ENCODE data around the gene COL18A1. TPM values are rescaled to one million over a fixed set of nuclear protein-coding genes. Genes with fewer than 3 reads are reported as not detected.
A peak's percentile ranks its signal among the peaks of the same experiment; 100 is the strongest.

The COL18A1 gene
- total RNA-seq, 1 donor from 2014 or later: 174 TPM

DNA sequence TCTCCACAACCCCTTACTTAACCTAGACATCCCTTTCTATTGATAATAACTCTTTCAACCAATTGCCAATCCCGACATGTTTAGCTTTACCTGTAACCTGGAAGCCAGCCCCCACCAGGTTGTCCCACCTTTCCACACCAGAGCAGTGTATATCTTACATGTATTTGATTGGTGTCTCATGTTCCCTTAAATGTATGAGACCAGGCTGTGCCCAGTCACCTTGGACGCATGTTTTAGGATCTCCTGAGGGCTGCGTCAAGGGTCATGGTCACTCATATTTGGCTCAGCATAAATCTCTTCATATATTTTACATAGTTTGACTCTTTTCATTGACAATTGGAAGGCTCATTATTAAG, 142.6 kb downstream of the COL18A1 start:
- no peak for DNase-seq

DNA sequence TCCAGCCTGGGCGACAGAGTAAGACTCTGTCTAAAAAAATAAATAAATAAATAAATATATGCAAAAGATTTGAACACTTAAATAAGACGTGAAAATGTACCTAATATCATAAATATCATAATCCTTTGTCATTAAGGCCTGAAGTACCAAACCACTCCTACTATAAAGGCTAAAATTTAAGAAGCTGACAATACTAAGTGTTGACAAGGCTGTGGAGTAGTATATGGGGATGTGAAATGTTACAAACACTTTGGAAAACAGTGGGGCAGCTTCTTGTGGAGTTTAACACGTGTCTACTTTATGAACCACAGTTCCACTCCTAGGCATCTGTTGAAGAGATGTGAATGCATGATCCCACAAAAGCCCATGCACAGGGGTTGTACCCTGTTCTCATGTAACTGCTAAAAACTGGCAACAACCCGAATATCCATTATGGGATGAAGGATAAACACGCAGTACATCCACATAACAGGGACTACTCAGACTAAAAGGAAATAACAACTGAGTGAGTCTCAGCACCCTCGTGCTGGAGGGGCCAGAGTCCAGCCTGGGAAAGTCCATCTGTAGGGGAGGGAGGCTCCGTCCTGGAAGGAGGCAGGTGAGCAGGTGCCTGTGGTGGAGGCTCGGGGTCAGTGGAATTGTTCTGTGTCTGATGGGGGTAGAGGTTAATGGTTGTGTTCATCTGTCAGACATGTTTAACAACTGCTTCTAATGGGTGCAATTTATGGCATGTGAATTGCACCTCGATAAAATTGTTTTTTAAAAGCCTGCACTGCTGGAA, 143.9 kb downstream of the COL18A1 start:
- DNase-seq: no peak

DNA sequence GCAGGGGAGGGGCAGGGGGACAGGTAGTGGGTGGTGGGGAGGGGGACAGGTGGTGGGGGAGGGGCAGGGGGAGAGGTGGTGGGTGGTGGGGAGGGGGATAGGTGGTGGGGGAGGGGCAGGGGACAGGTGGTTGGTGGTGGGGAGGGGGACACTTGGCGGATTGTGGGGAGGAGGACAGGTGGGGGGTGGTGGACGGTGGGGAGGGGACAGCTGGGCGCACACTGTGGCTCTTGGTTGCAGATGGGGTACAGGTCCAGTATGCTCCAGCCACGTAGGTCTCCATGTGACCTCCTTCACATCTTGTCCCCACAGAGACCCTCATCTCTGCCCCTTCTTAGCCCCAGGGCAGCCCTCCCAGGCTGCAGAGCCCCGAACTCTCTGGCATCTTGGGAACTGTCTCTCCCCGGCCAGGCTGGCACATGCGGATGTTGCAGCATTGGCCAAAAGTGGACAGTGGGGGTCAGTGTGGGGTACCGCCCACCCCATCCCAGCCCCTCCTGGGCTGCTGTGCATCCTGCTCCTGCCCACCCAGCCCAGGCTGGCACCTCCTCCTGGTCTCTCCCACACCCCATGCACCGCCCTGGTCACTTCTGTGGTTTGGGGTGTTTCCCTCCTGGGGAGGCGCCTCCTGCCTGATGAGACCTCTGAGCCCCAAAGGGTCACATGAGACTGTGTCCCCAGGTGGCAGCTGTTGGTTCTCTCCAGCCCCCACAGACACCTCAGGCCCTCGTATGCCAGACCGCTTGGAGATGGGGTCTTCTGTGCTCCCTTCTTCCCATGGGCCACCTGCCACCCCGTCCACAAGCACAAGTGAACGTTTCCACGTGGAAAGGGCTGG, 144.9 kb downstream of the COL18A1 start:
- DNase-seq: no peak

DNA sequence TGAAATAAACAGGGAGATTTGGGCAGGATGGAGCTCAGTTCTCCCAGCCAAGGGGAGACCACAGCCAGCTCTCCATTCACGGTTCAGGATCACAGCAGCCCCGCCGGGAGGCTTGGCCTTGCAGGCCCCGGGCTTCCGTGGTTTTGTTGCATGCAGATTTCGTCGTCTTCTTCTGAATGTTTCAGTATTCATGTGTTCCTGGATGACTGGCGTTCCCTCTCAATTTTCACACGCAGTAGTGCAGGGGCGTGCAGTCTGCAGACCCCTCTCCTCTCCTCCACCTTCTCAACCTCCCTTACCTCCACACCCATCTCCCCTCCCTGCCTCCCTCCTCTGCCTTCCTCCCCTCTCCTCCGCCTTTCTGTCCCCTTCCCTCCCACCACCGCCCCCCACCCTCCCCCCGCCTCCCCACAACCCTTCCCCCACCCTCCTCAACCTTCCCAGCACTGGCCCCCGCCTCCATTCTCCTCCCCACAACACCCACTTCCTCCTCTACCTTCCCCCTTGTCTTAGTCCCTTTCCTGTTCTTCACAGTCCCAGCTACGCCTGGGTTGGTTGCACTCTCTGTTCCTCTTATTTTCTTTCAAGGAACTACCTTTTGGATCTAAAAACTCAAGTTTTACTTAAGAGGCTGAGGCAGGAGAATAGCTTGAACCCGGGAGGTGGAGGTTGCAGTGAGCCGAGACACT, 145.7 kb downstream of the COL18A1 start:
- DNase-seq: no peak

DNA sequence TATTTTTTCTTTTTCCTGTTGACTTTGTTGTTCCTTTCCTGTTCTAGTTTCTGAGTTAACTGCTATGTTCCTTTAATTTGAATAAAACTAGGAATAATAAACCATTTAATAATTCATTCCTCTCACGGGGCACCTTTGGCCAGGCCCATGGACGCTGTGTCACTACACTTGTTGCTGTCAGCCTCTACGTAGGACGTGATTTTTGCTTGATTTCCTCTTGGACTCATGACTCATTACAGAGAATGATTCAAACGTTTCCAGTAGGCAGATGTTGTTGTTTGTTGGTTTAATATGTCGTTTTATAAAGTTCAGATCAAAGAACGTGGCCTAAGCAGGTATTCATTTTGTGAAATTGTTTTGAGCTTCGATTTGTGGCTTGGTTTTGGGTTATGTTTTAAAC, 146.4 kb downstream of the COL18A1 start:
- DNase-seq: no peak

DNA sequence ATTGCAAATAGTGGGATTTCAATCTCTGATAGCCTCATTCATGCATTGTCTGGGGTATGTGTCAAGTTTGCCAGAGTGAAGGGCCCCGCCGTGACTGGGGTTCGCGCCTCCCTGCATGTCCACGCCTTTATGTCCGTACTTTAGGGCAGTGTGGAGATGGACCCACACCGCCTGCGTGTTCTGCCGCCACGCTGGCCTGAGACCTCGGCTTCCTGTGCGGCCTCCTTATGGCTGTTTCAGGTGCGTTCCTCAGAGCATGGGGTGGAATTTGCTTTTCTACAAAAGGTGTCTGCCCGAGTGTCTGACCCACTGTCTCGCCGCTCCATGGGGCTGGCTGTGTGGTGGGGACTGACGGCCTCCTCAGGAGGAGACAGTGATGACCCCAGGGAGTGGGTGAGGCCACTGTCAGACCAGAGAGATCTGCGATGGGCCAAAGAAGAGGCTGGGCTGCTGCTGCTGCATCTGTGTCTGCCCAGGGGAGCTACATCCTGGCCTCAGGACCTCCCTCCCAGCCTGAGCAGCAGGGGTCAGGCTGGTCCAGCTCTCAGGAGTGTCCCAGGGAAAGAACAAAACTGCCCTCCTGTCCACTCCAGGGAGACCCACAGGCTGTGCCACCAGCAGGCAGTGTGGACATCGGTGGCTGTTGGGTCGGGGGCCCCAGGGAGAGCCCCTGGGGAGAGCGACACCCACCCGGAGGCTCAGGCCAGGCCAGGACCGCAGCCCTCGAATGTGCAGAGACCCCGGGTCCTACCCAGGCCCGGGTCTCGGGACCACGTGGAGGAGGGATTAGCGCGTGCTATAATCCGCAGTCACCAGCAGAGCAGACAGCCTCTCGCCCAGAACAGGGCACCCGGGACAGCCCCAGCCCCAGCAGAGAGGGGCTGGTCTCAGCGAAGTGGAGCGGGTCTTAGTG, 147.1 kb downstream of the COL18A1 start:
- DNase-seq: no peak

DNA sequence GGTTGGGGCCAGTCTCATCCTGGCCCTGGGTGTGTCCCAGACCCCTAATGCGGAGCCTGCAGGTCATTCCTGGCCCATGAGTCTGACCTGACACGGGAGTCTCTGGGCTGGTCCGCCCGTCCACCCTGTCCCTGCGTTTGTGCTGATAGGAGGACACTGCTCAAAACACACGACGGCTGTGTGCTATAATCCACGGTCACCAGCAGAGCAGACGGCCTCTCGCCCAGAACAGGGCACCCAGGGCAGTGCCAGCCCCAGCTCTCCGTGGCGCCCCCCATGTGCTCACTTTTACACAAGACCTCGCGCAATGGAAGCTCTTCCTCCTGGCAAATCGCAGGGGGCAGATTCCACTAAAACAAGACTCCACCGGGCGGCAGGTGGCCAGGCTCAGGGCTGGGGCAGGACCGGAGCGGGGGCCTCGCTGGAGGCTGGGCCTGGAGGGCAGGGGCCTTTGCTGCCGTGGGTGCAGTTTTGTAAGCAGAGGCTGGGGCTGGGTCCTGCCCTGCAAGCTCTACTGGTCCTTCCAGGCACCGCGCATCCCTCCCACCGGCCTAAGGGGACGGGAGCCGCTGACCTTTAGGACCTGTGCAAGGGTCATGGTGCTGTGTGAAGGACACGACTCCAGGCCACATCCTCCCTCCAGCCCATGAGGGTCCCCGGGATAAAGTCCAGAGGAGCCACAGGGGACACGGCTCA, 147.9 kb downstream of the COL18A1 start:
- DNase-seq: no peak

DNA sequence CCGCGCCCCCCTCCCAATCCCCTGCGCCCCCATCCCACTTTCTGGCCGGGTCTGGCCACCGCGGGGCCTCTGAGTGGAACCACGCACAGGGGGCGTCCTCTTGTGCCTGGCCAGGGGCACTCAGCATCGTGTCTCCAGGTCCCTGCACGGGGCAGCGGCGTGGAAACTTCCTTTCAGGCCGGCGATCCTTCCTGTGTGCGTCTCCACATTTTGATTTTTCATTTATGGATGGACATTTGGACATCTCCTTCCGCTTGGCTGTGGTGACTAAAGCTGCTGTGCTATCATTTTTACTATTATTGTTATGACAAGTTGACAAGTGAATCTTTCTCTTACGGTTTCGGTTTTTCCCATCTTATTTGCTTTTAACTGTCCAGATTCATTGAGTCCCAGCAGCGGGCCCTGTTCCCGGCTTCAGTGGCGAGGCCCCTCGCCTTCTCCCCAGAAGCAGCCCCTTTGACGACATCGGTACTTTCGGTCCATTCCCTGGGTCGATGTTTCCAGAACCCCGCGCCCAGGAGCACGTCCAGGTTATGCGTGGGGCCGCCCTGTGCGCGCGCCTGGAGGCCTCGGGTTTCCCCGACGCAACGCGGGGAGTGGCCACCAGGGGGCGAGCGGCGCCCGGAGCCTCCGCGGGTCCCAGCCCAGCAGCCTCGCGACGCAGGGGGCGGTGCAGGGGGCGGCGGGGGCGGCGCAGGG, 149.7 kb downstream of the COL18A1 start:
- DNase-seq: peak; percentile 91

DNA sequence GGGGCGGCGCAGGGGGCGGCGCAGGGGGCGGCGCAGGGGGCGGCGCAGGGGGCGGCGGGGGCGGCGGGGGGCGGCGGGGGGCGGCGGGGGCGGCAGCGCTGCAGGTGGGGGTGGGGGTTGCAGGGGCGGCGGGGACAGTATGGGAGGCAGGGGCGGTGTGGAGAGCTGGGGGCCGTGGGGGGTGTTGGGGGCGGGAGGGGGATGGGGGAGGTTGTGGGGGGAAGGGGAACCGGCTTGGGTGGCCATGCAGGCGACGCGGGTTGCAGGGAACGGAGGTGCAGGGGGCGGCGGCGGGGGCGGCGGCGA, 150.2 kb downstream of the COL18A1 start:
- no peak for DNase-seq

DNA sequence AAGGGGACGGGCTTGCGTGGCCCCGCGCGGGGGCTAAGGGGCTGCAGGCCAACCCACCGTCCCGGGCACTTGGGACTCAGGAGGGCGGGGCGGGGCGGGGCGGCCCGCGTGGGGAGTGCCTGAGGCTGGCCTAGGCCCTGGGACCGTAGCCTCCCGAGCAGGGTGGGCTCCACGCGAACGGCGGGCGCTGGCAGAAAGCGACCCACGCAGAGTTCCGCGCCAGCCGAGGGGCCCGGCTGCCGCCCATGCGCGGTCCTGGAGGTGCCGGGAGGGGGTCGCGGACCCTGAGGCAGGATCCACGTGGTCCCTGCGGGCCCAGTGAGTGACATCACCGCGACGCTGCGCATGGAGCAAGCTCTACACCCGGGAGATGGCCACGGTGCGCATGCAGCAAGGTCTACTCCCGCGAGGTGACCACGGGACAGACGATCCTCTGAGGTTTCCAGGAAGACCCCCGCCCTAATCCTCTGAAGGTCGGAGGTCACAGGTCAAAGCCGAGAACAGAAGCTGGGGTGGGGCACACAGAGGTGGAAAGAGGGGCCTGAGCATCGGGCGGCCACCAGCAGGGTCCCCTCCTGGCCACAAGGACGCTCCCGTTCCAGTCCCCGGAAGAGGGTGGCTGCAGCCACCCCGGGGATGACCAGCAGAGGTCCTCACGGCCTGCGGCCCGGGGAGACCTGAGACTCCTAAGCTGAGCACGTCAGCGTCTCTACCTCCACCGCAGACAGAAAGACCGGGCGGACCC, 150.8 kb downstream of the COL18A1 start:
- DNase-seq: peak; percentile 92

DNA sequence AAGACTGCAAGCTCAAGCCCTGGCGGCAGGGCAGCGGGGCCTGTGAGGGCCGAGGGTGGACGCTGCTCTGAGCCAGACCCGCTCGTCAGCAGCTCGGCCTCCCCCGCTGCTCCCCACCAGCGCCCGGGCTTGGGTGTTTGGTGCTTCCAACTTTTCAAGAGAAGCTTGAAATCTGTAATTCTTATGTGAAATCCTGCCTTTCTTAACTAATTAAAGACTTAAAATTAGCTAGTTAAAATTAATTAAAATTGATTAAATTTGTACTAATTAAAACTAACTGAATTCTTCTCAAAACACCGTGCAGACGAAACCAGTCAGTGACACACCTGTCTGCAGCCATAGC, 151.3 kb downstream of the COL18A1 start:
- no peak for DNase-seq

DNA sequence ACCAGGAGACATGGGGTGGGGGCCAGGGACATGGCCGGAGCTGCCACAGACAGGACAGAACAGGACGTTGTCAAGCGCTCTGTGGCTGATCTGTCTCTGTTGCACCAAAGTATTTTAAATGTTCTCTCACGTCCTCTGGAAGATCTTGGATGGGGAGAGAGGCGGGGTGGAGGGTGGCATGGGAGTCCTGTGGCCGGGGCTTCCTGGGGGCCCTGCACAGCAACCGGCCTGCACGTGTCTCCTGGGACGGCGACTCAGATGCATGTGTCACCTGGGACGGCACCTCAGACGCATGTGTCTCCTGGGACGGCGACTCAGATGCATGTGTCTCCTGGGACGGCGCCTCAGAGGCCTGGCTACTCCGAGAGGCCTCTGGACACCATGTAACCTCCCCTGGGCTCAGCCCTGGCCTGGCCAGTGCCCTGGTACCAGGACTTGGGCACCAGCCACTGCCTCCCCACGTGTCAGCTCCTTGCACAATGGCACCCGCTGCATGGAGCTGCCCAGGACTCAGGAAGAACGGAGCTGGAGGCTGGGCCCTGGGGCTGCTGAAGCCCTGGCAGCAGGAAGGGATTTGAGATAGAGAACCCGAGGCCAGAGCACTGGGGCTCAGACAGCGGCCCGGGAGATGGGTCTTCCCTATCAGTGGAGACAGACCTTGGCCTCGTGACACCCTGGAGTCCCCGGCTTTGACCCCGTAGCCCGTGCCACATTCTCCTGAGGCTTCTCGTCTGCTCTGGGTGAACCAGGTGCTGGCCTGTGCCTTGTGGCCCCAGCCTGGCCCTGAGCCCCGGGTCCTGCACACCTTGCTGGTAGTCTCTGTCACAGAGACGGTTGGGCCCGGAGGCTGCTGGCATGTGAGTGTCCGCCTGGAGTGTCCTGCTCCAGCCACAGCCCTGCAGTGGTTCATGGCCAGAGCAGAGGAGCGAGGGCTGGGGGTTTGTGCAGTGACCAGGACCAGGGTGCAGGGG, 152.0 kb downstream of the COL18A1 start:
- DNase-seq: no peak

DNA sequence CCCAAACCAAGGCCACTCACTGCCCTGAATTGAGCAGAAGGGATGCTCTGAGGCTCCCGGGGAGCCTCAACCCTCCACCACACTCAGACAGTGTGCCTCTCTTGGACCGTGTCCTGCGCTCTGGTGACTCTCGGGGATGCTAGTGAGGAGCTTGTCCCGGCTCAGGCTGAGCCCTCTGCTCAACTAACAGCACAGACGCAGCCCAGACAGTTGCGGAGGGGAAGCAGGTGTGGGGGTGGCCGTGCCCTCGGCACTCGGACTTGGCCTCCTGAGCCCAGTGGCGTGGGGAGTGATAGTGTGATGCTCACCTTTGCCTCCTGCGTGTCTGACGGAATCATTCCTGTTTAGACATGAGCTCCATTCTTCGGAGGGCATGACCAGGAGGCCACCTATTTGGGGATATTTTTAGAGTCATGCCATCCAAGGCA, 152.7 kb downstream of the COL18A1 start:
- no peak for DNase-seq

DNA sequence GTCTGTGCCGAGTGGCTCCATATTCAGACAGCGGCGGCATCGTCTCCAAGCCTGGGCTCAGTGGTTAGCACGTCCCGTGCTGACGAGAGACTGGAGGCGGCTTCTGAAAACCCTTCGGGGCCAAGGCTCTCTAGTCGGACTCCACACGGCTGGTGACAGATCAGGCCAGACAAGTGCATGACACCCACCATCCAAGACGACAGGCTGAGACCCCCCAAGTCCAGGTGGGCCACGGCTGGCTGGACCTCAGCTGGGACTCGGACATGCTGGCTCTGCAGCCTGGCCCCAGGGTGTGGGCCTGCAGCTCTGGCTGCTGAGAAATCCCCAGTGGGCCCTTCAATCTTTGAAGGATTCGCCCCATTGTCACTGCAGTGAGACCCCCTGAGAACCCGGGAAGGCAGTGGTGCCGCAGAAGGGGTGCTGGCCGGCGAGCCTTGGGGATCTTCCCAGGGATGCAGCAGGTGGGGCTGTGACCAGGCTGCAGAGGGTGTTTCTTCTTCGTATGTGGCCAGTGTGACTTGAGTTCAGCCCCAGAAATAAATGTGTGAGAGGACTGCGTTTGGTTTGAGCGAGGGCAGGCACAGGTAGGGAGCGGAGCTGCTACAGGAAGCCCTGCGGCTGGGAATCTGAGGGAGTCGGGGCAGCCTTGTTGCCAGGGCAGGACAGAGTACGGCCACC, 153.2 kb downstream of the COL18A1 start:
- no peak for DNase-seq

DNA sequence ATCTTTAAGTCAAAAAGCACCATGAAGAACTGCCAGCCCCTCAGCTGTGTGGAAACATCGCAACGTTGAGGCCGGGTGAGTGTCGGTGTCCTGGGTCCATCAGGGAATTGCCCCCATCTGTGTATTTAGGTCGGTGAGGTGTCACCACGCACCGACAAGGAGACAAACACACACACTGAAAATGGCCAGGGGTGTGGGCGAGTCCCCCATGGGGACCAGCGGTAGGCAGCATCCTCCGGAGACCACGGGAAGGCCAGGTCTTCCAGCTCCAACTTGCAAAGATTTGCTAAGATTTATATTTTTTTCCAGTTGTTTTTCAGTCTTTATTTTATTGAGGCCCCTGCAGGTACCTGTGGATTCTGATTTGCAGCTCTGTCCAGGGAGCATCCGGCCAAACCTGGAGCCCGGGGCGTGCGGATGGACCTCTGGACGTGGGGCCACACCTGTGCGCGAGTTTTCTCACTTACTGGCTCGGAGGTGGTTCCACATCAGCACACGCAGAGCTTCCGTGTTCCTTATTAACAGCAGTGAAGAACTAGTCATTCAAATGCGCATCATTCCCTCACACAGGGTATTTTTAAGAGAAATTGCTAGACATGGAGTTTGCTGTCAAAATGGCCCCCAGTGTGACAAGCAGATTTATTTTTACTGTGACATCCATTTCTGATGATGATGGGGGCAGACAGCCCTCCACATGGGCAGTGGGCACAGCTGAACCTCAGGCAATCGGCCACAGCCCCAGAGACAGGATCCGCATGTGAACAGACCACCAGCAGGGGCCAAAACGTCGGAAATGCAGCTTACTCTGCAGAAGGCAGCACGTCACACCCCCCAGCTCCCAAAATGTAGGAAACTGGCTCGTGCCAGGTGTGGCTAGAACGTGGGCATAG, 154.5 kb downstream of the COL18A1 start:
- no peak for DNase-seq

DNA sequence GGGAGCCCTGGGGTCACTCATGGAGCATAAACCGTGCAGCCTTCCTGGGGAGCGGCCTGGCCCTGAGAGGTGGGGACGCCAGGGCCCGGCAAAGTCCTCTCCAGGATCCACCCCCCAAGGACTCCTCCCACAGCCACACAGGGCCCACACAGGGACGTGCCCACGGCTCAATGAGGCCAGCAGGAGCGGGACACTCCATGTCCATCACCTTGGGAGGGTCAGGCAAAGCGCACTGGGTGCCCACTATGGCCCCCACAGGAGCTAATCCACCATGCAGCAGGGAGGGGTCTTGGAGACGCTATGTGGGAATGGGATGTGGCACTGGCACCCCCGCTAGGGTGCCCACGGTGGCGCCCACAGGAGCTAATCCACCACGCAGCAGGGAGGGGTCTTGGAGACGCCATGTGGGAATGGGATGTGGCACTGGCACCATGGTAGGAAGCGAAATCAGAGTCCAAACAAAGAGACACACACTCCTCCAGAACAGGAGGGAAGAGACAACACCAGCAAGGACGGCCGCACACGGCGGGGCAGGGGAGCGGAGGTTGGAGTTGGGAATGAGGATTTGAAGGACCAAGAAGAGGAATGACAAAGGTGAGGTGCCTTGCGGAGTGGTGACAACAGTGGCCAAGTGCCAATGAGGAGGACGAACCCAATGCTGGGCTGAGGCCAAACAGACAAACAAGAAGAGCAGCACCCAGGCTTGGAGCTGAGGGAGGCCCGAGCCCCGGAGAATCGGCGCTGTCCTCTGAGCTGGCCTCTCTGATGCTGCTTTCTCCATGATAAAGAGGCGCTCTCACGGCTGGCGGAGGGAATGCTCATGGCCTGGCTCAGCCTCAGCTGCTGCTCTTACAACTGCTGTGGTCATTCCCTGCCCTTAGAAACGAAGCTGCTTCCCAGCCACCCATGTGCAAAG, 155.4 kb downstream of the COL18A1 start:
- DNase-seq: no peak
